Stimulated activated CD4-positive, alpha-beta T cell treated with anti-CD3 and anti-CD28 coated beads, Interleukin-4, amount 100 ng/mL, for 48 hours (primary cell): ENCODE measurements around the gene TTC12.

ENCODE experiments used
- DNase-seq, 2 donors: peaks; one replicate each; pipeline ENCODE4 v3.0.0-alpha.2; 2020; ENCODE audit warnings: low read depth in 2 of 2

Gene TTC12

DNA sequence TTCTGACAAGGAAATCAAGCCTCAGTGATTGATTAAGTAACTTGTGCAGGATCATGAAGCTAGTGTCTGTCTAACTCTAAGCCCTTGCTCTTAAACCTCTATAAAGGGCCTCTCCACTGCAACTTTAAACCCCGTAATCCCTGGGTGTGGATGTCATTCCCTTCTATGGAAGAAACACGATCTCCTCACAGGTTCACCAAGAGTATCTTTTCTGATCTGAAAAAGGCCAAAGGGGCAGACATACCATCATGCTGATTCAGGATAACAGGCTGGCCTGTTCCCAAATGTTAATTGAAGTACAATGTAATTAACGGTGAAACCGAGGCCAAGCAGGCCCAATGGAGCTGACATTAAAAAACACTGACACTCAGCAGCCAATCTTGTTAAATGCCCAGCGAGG lies 17.1 kb downstream of the TTC12 start:
- DNase-seq, result no peak

DNA sequence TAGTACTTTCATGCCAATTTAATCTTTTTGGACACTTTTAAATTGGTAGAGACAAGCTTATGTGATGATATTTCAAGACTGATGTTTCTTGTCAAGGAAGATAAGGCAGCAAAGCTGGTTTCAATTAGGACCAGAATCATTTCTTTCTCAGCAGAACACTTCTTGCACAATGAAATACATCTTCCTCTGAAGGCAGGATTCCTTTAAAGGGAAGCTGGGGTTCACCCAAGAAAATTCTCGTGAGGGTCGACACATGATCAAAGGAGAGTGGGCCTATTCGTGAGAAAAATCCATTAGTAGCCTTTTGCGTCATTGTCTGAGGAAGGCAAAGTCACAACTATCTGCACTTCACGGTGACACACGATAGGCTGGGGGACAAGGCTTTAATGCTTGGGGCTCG lies 17.6 kb downstream of the TTC12 start:
- DNase-seq, result no peak

DNA sequence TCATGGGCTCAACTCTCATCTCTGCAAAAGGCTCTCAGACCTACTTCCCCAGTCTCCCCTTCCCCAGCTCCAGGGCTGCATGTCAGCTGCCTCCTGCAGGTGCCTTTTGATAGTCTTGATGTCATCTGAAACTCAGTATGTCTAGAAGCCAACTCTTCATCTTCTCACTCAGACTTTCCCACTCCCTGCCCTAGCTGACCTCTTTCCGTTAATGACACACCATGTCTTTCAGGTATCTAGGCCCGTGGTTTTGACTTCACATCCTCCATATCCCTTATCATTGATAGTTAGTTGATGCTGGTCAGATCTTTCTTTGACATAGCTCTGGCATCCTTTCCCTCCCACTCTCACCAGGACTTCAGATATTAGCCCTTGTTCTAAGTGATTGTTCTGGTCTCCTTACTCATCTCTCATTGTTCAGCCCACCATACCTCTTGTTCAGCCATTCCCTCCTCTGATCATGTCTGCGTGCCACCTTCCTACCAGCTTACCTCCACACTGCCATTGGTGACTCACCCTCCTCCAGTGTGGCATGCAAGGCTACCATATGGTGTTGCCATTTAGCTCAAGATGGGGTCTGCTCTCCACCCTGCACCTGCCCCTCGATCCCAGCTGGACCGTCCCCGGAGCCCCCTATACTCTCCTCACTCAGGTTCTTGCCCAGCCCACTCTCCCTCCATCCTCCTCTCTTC lies 18.4 kb downstream of the TTC12 start:
- DNase-seq, result no peak

DNA sequence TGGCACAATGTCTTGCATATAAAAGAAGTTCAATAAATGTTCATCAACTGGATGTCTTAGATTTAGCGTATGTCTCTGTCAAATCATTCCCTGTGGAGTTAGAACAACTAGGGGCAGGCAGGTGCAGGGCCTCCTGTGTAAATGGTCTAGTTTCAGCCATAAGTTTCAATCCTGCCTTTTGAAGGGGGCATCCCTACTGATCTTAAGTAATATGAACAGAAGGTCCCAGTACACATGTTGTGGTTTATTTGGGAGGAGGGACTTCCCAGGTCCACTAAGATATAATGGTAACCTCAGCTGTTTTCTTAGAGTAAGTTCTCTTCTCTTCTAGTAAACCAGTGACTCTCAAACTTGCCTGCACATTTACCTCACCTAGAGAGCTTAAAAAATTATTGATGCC lies 19.8 kb downstream of the TTC12 start:
- DNase-seq, result no peak

DNA sequence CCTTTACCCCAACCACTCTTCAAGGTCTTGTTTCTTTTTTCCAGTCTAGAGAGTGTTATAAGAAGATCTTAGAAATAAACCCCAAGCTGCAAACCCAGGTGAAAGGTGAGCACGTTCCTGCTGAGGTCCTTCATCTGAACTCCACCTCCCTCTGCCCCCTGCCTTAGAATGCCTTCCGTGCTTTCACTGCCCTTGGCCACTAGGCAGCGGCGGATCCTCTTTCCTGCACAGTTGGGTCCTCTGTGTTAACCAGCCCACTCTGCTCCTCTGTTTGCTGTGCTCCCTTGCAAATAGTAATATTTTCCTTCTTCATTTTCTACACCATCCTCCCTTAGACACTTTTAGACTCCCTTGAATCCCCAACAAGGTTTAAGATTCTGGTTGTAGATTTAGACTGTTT lies 24.3 kb downstream of the TTC12 start:
- DNase-seq, result no peak

DNA sequence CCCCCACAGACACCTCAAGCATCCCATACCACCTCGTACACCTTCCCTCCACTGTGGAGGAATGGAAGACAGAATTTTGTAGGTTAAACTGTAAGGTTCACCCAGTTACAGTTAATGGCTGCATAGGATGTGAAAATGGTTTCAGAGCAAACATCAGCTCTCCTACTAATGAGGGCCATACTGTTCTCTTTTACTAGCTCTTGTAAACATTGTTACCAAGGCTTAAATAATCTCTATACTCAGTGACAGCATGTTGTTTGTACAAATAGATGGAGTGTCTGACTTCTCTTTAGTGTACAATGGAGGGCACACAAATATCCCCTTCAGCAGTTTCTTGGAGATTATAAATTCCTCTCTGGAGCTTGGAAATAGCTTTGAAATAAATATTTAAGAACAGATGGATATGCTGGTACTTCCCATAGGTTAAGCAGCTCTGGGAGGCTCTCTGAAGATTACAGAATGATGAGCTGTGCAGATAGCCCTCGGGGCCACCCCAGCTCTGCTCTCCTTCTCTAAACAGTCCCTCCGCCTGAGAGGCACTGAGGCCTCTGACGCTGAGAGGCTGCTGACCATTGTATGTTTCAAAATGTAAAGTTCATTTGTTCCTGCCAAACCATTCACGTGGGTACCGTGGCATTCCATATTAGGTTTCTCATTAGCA lies 25.7 kb downstream of the TTC12 start:
- no peak for DNase-seq

DNA sequence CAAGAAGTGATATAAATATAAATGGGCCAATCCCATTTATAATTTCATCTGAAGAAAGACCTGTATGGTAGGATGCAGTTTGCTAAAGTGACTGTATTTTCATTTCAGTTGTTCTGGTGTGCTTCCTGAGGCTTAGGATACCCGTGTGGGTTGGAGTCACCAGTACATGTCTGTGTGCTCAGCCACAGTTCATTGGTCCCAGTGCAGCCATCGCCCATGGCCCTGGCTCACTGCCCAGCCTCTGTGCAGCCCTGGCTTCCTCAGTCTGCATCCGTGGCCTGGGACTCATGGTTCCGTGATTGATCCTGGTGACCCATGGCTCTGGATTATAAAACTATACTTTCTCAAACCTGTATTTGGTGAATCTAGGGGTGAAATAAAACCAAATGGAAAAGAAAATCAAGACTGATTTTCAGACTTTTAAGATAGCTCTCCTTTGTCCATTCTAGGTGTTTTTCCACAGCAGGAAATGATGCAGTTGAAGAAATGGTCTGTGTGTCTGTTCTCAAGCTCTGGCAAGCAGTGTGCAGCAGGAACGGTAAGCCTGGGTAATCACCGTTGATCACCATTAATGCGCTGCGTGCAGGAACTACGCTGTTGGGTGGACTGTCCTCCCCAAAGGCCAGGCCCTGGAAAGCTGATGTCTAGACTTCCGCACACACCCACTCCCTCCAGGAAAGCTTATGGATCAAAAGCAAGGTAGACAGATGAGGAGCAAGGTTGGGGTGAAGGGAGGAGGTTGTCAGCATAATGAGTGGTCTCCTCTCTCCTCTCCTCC lies 27.2 kb downstream of the TTC12 start:
- DNase-seq, result no peak

DNA sequence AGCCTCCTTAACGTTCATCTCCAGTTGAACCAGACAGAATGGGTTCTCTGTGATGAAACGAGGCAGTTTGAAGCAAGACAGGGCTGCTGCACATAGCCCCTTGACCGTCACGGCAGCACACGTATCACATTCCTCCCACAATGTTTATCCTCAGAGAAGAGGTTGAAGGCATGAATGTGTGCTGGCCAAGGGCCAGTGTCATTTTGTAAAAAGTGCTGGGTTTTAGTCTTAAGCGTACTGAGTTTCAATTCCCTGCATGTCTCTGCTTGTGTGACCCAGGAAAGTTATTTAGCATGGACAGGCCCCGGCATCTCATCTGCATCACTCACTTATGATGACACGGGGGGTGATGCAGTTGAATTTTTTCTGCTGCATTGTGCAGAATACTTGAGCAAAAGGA lies 31.6 kb downstream of the TTC12 start:
- DNase-seq, result no peak

DNA sequence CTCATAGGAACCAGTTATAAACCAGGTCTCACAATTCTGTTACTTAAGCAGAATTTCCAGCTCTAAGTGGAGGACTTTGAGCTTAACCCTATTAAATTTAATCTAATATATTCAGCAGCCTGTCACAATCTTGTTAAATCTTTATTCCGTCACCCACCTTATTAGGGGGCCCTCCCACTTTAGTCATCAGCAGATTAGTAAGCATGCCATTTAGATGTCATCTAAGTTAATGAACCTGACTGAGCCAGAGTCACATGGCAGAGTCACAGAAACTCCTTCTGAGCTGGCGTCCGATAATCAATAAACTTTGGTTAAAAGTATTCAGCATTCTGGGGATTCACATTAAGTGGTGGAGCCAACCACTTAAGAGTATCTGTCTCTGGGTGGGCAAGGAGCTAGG lies 35.1 kb downstream of the TTC12 start:
- DNase-seq, result no peak

DNA sequence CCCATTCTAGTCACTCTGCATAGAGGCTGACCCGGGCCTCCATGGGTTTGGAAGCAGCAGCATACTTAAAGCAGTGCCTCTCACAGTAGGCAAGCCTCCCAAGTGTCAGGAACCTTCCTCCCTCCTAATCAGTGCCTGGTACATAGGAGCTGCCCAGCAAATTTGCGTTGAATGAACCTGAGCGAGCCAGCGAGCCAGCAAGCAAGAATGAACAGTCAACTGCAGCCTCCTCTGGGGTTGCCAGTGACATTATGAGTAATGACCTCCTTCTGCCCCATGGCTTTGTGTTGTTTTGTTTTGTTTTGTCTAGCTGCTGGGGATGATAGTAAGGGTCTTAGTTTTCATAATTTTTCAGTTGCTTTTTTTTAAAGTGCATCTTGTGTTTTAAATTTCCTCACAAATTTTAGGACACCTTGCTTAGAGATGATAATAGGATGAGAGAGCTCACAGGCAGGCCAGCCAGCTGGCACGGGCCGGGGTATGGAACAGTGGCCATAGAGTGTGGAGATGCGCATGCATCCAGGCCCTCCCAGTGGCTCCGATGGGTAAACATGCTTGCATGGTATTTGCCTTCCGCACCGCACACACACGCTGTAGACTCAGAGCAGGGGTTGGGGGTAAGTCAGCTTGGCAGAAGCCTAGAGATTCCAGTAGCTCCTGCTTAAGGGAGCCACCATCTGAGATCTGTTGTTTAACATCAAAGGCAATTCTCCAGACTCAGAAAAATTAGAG lies 36.1 kb downstream of the TTC12 start:
- DNase-seq, result no peak

DNA sequence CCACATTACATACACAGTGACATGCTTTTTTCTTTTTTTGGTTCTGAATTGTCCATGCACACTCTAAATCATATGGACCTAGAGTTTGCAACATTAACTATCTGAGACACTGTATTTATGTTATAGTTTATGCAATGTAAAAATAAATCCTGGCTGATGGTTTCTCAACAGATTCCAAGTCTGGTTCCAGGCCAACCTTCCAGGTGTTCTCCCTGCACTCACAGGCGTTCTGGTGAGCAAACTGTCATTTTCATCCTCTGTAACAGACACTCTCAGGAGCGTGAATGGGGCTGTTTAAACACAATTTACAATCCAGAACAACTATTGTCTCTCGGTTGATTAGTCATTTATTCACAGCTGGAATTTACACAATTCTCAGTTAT lies 36.7 kb downstream of the TTC12 start:
- no peak for DNase-seq

DNA sequence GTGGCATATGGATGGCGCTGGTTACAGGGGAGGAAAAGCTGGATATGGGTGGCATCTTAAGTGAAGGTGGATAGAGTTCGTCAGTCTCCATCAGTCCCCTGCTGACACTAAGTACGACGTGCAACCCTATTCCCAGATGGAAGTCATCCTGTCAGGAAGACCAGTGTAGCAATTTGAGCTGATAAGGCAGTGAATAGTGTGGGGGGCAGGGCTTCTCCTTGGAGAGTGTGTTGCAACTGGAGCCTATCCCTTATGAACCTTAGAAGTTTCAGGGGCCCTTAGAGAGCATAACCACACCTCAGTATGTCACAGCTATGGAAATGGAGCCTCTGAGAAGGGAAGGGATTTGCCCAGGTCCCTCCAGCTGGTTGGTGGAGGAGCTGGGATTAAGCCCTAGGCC lies 37.1 kb downstream of the TTC12 start:
- no peak for DNase-seq

DNA sequence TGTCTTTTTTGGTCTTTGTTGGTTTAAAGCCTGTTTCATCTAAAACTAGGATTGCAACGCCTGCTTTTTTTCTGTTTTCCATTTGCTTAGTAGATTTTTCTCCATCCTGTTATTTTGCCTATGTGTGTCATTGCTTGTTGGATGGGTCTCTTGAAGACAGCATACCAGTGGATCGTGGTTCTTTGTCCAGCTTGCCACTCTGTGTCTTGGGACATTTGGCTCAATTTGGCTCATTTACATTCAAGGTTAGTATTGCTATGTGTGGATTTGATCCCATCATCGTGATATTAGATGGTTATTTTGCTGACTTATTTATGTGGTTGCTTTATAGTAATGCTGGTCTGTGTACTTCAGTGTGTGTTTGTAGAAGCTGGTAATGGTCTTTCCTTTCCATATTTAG lies 41.8 kb downstream of the TTC12 start:
- no peak for DNase-seq

DNA sequence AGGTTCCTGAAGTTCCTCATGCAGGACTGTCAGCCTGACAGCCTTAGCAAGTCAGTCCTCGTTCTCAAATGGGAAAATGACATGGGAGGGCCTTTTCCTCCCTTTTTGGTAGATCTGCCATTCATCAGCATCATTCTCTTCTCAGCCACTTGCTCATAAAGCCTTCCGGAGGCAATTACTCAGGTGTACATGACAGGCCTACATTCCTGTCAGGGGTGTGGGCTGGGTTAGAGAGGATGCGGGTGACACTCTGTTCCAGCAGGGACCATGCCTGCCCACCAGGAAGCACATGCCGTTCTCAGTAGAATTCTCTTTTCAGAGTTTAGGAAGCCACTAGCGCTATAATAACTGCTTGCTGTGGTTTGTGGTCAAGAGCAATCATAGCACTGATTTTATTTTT lies 49.0 kb downstream of the TTC12 start:
- DNase-seq, result no peak

DNA sequence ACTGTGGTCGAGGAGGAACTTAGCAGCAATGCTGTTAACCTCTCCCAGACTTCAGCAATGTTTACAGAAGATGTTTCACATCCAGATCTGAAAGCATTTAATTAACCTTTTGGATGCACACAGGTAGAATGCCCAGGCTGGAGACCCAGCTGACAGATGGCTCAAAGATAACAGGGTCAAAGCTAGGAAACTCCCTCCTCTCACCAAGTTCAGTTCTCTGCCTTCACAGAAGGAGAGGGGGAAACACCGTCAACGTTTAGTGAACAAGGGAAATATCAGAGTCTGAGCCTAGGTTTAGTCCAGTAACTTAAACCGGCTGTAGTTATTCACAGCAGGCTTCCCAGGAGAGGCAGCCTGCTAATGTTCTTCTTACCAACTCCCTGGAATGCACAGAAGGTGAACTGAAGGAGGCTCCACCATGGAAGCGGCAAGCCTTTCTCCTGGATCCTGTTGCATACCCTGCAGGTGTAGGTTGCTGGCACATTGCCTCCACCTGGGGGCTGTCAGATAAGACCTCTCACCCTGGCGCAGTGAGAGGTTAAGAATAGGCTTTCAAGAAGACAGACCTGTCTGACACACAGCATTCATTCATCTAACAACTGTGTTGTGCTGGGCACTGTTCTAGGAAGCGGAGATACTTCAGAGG lies 49.7 kb downstream of the TTC12 start:
- no peak for DNase-seq

DNA sequence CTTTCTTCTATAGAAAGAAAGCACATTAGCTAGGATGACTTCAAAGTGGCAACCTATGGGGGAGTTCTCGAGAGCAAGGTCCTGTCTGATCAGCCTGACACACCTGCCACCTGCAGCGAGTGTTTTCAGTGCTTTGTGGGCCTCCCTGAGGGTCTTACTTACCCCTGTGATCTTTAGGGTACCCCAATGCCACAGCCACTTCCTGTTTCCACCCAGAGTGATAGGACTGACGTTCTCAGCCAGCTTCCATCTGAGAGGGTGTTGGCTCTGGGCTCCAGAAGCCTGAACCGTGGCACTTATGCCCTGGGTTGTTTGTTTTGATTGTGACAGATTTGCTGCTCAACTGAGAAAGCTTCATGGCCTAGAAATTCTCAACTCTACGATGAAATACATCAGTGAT lies 51.5 kb downstream of the TTC12 start:
- DNase-seq, result no peak

DNA sequence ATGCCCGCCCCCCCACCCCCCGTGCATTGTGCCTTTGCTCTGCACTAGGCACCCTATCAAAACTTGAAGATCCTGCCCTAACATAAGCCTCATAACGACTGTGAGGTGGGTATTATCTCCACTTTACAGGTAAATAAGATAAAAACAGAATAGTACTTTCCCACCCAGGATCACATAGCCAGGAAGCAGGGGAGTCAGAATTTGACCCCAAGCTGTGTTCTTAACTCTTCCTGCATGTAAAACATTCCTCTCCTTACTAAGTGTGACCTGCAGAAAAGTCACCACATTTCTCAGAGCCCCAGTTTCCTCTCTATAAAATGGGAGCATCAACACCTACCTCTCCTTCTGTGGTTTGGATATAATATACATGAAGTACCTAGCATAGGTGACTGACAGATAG lies 55.0 kb downstream of the TTC12 start:
- no peak for DNase-seq

DNA sequence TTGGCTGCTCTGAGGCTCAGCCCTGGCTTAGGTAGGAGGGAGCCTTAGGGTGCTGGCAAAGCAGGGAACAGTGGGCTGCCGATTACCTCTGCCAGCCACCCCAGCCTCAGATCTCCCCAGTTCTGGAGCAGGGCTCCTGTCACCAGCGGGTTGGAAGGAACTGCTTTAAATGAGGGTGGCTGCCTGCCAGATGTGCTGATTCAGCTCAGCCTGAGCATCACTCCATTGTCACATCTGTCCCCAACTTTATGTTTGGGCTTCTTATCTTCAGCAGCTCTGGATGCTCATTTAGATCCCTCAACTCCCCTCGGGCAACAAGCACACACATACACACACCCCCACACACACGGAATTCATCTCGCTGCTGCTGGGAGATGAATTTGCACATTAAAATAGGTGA lies 56.3 kb downstream of the TTC12 start:
- no peak for DNase-seq

DNA sequence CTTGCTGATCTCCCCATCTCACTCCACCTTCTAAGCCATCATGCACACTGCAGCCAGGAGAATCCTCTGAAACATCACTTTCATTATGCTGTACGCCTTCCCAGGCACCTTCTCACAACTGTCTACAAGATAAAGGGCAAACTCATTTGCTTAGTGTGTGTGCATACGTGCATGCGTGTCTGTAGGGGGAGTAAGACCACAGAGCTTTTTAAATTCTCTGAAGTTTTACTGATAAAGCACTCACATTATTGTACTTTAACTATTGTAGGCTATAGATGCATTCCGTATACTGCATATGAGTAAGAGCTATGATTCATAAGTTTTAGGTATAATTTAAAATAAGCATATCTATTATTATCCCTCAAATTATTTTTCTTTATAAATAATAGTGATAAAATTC lies 57.9 kb downstream of the TTC12 start:
- DNase-seq, result no peak

DNA sequence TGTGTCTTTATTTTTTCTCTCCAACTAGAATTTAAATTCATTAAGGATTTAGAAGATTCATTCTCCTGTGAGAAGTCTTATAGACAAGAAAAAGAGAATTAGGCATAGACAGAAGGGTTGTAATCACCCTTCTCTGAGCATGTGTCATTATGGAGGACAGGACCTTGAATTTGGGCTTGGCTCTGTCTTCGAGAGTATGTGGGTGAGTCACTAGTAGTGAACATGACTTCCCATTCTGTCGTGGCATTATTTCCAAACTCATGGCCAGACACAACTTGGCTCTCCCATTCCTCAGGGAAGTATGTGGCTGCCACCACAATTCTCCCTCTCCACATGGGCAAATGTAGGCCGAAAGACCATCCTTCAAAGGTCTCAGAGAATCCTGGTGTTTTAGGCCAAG lies 58.9 kb downstream of the TTC12 start:
- no peak for DNase-seq

DNA sequence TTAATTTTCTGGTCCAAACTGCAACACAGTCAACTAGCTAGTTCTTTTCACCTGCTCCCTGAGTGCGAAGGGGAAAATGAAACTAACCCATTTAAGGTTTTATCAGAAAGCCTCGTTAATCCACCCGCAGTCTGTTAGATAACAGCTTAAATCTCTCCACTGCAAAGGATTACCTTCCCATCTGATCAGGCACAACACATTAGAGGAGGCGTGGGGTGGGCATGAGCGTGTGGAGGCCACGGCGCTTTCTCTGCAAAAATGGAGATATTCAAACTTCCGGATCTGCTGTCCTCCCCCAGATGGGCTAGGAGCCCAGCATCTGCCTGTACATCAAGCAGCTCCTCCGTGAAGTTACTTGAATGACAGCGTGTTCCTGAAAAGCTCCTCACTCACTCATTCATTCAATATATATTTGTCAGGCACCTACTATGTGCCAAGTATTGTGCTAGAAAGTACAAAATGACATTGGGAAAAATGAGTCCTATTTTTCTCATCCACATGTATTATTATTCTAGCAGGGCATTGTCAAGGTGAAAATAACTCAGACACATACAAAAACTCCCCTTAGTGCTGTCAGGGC lies 59.7 kb downstream of the TTC12 start:
- DNase-seq, result no peak

DNA sequence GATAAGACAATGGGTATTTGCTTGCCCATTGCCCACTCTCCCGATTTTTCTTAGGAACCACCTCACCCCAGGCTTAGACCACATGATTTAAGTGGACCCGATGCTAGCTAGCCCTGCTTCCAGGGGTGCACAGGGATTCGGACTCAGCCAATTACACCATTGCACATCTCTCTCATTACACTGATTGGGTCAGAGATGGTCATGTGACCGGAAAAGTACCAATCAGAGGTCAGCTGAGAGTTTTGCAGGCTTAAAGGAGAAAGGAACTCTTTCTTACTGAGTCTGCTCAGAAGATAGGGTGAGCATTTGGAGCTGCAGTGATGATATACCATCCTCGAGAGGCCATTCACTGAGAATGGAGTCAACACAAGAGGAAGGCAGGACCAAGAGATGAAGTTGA lies 61.0 kb downstream of the TTC12 start:
- no peak for DNase-seq
